Neural crest cell (in vitro differentiated cells): ENCODE results near the gene TTLL5. TPM values are rescaled to one million over a fixed set of nuclear protein-coding genes. Genes with fewer than 3 reads are reported as not detected.

ENCODE experiments used
- DNase-seq: peaks from one replicate; pipeline ENCODE4 v3.0.0; 2021; ENCODE audit warnings: low read depth, mixed read lengths, low spot score
- H3K27ac Mint-ChIP-seq: one replicate; pipeline ENCODE4 v1.8.0; 2021; ENCODE audit warnings: mild to moderate bottlenecking, mixed read lengths; ENCODE audit not compliant: unreplicated experiment
- H3K27me3 Mint-ChIP-seq: 2 replicates; pipeline ENCODE4 v1.8.0; 2021; ENCODE audit warnings: low read depth, mild to moderate bottlenecking, mixed read lengths
- H3K36me3 Mint-ChIP-seq: 2 replicates; pipeline ENCODE4 v1.8.0; 2021; ENCODE audit warnings: low read depth, mild to moderate bottlenecking, mixed read lengths
- H3K4me1 Mint-ChIP-seq: 2 replicates; pipeline ENCODE4 v1.8.0; 2021; ENCODE audit warnings: mixed read lengths
- H3K4me3 Mint-ChIP-seq: one replicate; pipeline ENCODE4 v1.8.0; 2021; ENCODE audit warnings: mild to moderate bottlenecking, mixed read lengths
- H3K9me3 Mint-ChIP-seq: 2 replicates; pipeline ENCODE4 v1.8.0; 2021; ENCODE audit warnings: mixed read lengths
- CTCF ChIP-seq: fragments of 200-600 bp; sonication (generic); conservative IDR thresholded peaks from 2 replicates; pipeline ENCODE4 v1.5.0; 2021; ENCODE audit warnings: antibody characterized with exemption, mild to moderate bottlenecking
- total RNA-seq: library from RNA; stranded (reverse); gene quantifications from 2 replicates; pipeline ENCODE4 v1.2.1, GENCODE V29; 2021

TTLL5 gene
- total RNA-seq, 1 donor from 2014 or later, result 55.7 TPM

- peak overlapping the region; percentile 4 for H3K27ac Mint-ChIP-seq
- peaks cover 11% of the 10 kb centered on the region for H3K36me3 Mint-ChIP-seq
- DNase-seq, result no peak
- H3K9me3 Mint-ChIP-seq, result no peaks in the 10 kb centered on the region
- H3K4me3 Mint-ChIP-seq, result no peak overlapping the region
- no peak for TF ChIP-seq CTCF
- no peaks in the 10 kb centered on the region for H3K4me1 Mint-ChIP-seq
- H3K27me3 Mint-ChIP-seq, result no peaks in the 10 kb centered on the region
Measured at GRCh38 chr14:75734854-75735253, 73.8 kb downstream of the TTLL5 start.

GRCh38 chr14:75736845-75737485 lies 75.9 kb downstream of the TTLL5 start:
- no peak for TF ChIP-seq CTCF
- no peaks in the 10 kb centered on the region for H3K27me3 Mint-ChIP-seq
- no peaks in the 10 kb centered on the region for H3K9me3 Mint-ChIP-seq
- peaks cover 9% of the 10 kb centered on the region for H3K36me3 Mint-ChIP-seq
- H3K27ac Mint-ChIP-seq, result no peak overlapping the region
- DNase-seq, result no peak
- H3K4me1 Mint-ChIP-seq, result no peaks in the 10 kb centered on the region
- H3K4me3 Mint-ChIP-seq, result no peak overlapping the region

DNA sequence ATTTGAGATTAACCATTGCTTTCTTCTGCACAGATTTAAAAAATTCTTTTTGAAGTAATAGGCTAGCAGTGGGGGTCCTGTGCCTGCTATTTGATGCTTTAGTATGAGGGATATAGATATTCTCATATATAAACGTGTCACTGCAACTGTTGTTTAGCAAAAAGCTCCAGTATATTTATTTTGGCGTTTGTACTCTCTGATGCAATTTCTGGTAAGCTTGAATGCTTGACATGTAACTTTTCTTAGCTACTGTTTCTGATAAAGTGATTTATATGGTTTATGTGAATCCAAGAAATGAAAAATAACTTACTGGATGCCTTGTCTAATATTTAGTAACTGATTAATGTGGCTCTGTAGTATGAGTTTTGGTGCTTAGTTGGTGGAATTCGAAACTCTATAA lies 77.1 kb downstream of the TTLL5 start:
- Mint-ChIP-seq H3K4me3 (no peak overlapping the region), H3K9me3 (no peaks in the 10 kb centered on the region), H3K27me3 (no peaks in the 10 kb centered on the region), H3K36me3 (peaks cover 6% of the 10 kb centered on the region), H3K27ac (no peak overlapping the region), H3K4me1 (no peaks in the 10 kb centered on the region)
- TF ChIP-seq CTCF, result no peak
- no peak for DNase-seq

DNA sequence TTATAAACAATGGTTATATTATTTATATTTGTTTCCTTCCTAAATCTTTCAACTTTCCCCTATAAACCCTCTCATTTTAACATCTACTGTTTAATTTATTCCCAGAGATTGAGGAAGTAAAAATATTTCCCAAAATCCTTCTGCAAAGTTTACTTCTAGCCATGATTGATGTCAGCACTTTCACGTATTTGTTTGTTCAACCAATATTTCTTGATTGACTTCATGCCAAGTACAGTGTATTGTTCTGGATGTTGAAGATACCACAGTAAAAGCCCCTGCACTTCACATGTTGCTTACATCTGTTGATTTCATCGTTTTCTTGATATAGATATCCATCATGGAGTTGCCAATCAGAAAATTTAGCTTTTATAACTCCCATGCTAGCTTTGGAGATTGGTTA lies 81.8 kb downstream of the TTLL5 start:
- no peak for TF ChIP-seq CTCF
- H3K27ac Mint-ChIP-seq, result no peak overlapping the region
- H3K4me1 Mint-ChIP-seq, result peaks cover 4% of the 10 kb centered on the region
- H3K9me3 Mint-ChIP-seq, result peaks cover 4% of the 10 kb centered on the region
- H3K36me3 Mint-ChIP-seq, result peaks cover 41% of the 10 kb centered on the region
- no peaks in the 10 kb centered on the region for H3K27me3 Mint-ChIP-seq
- no peak overlapping the region for H3K4me3 Mint-ChIP-seq
- no peak for DNase-seq

DNA sequence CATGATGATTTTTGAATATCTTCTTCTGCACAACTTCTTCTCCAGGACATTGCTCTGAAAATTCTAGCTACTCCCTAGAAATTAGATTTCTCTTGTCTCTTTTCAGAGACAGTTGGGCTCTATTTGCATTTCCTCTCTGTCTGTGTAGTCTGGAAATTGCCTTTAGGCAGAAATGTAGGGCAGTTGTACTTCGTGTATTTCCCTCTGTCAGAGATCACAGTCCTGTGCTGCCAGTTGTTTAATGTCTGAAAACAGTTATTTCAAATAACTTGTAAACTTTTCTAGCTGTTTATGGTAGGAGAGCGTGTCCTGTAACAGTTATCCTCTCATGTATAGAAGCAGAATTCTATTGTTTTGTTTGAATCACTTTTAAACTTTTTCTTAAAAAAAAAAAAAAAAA lies 86.9 kb downstream of the TTLL5 start:
- peak overlapping the region; percentile 73 for H3K27ac Mint-ChIP-seq

More for the DNA sequence above, 86.9 kb downstream of the TTLL5 start:
- DNase-seq, result no peak
- Mint-ChIP-seq H3K9me3 (peaks cover 4% of the 10 kb centered on the region), H3K36me3 (peaks cover 47% of the 10 kb centered on the region), H3K4me1 (peaks cover 6% of the 10 kb centered on the region), H3K27me3 (no peaks in the 10 kb centered on the region), H3K4me3 (no peak overlapping the region)
- no peak for TF ChIP-seq CTCF
